Measurements from ENCODE around the gene TICAM2.
"Not testable (repeated sequence)": the region's sequence is repeated elsewhere in the genome, so short reads cannot be mapped to it uniquely, and the experiment has no call there.

TICAM2 gene

GRCh38 chr5:115601701-115602590 lies at the start of gene TICAM2:
TSS of gene TICAM2 (minus strand) at chr5:115602479. CDS start at chr5:115581256, 21,223 bp downstream.
- H3K4me3 ChIP-seq (ENCODE audit: low read length): peak within 1 kb of the TSS; percentile 49
- H3K27me3 ChIP-seq (ENCODE audit: control insufficient read depth, insufficient read depth, low read length): no peaks in the 10 kb centered on the region
- H3K4me1 ChIP-seq (ENCODE audit: control insufficient read depth, low read depth, low read length): peaks cover 4% of the 10 kb centered on the region
- no peaks in the 10 kb centered on the region for H3K36me3 ChIP-seq (ENCODE audit: control insufficient read depth, low read depth, low read length)
- no peak within 1 kb of the TSS for H3K9ac ChIP-seq (ENCODE audit: low read length)
- no peak within 1 kb of the TSS for H3K27ac ChIP-seq (ENCODE audit: low read length)
- no peaks in the 10 kb centered on the region for H3K9me3 ChIP-seq (ENCODE audit: control insufficient read depth, low read depth, low read length)

DNA sequence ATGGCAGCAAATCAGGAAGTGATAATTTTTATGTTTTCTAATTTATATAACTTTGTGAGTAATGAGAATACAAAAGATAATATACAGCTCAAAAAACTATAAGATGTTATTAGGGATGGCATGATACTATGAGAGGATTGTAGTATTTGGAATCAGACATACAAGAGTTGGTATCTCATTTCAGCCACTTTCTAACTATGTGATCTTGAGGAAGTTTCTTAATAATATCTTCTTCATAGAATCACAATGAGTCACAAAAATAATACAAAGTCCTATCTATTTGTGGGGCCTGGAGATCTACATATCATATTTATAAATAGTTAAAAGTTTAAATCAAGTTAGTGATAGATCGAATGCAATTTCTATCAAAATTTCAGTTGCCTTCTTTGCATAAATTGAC lies 47.3 kb upstream of the TICAM2 start:
- Histone ChIP-seq H3K4me1 (ENCODE audit: control insufficient read depth, low read depth, low read length) (no peaks in the 10 kb centered on the region), H3K27me3 (ENCODE audit: control insufficient read depth, insufficient read depth, low read length) (no peaks in the 10 kb centered on the region), H3K4me3 (ENCODE audit: low read length) (no peak overlapping the region), H3K27ac (ENCODE audit: low read length) (no peak overlapping the region), H3K36me3 (ENCODE audit: control insufficient read depth, low read depth, low read length) (no peaks in the 10 kb centered on the region), H3K9me3 (ENCODE audit: control insufficient read depth, low read depth, low read length) (no peaks in the 10 kb centered on the region), H3K9ac (ENCODE audit: low read length) (no peak overlapping the region)

DNA sequence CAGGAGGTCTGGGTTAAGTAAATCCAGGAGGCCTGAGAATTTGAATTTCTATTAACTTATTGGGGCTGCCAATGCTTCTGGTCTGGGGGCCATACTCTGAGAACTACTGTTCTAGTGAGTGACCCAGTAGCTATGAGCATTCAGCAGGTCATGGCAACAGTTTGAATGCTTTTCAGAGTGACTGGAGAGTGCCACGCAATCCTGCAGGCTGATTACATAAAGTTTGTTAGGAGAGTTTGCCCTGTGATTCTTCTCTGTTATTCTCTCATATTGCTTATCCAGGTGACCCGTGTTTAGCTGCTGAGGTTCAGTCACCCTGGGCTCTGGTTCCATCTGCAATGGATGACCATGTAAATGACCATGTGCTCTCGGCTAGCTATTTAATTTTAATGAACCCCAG lies 45.8 kb upstream of the TICAM2 start:
- no peaks in the 10 kb centered on the region for H3K36me3 ChIP-seq (ENCODE audit: control insufficient read depth, low read depth, low read length)
- H3K27me3 ChIP-seq (ENCODE audit: control insufficient read depth, insufficient read depth, low read length): no peaks in the 10 kb centered on the region
- no peaks in the 10 kb centered on the region for H3K4me1 ChIP-seq (ENCODE audit: control insufficient read depth, low read depth, low read length)
- H3K9me3 ChIP-seq (ENCODE audit: control insufficient read depth, low read depth, low read length): no peaks in the 10 kb centered on the region
- H3K9ac ChIP-seq (ENCODE audit: low read length): no peak overlapping the region
- H3K27ac ChIP-seq (ENCODE audit: low read length): no peak overlapping the region
- no peak overlapping the region for H3K4me3 ChIP-seq (ENCODE audit: low read length)

- H3K36me3 ChIP-seq (ENCODE audit: control insufficient read depth, low read depth, low read length); H3K27me3 ChIP-seq (ENCODE audit: control insufficient read depth, insufficient read depth, low read length); H3K9me3 ChIP-seq (ENCODE audit: control insufficient read depth, low read depth, low read length); H3K9ac ChIP-seq (ENCODE audit: low read length); H3K27ac ChIP-seq (ENCODE audit: low read length); H3K4me1 ChIP-seq (ENCODE audit: control insufficient read depth, low read depth, low read length); H3K4me3 ChIP-seq (ENCODE audit: low read length): not testable (repeated sequence)
Observed at GRCh38 chr5:115645386-115645785, 43.1 kb upstream of the TICAM2 start.

GRCh38 chr5:115644046-115644445 lies 41.8 kb upstream of the TICAM2 start:
- H3K36me3 ChIP-seq (ENCODE audit: control insufficient read depth, low read depth, low read length): no peaks in the 10 kb centered on the region
- no peaks in the 10 kb centered on the region for H3K4me1 ChIP-seq (ENCODE audit: control insufficient read depth, low read depth, low read length)
- H3K9ac ChIP-seq (ENCODE audit: low read length): no peak overlapping the region
- H3K27me3 ChIP-seq (ENCODE audit: control insufficient read depth, insufficient read depth, low read length): no peaks in the 10 kb centered on the region
- H3K9me3 ChIP-seq (ENCODE audit: control insufficient read depth, low read depth, low read length): no peaks in the 10 kb centered on the region
- no peak overlapping the region for H3K4me3 ChIP-seq (ENCODE audit: low read length)
- no peak overlapping the region for H3K27ac ChIP-seq (ENCODE audit: low read length)

GRCh38 chr5:115641948-115642347 lies 39.7 kb upstream of the TICAM2 start:
- H3K36me3 ChIP-seq (ENCODE audit: control insufficient read depth, low read depth, low read length): no peaks in the 10 kb centered on the region
- no peak overlapping the region for H3K27ac ChIP-seq (ENCODE audit: low read length)
- H3K27me3 ChIP-seq (ENCODE audit: control insufficient read depth, insufficient read depth, low read length): no peaks in the 10 kb centered on the region
- no peaks in the 10 kb centered on the region for H3K9me3 ChIP-seq (ENCODE audit: control insufficient read depth, low read depth, low read length)
- H3K4me3 ChIP-seq (ENCODE audit: low read length): no peak overlapping the region
- H3K9ac ChIP-seq (ENCODE audit: low read length): no peak overlapping the region
- H3K4me1 ChIP-seq (ENCODE audit: control insufficient read depth, low read depth, low read length): no peaks in the 10 kb centered on the region

GRCh38 chr5:115640274-115640673 lies 38.0 kb upstream of the TICAM2 start:
- H3K9me3 ChIP-seq (ENCODE audit: control insufficient read depth, low read depth, low read length): no peaks in the 10 kb centered on the region
- H3K9ac ChIP-seq (ENCODE audit: low read length): no peak overlapping the region
- no peak overlapping the region for H3K4me3 ChIP-seq (ENCODE audit: low read length)
- H3K27ac ChIP-seq (ENCODE audit: low read length): no peak overlapping the region
- H3K27me3 ChIP-seq (ENCODE audit: control insufficient read depth, insufficient read depth, low read length): no peaks in the 10 kb centered on the region
- no peaks in the 10 kb centered on the region for H3K36me3 ChIP-seq (ENCODE audit: control insufficient read depth, low read depth, low read length)
- peaks cover 15% of the 10 kb centered on the region for H3K4me1 ChIP-seq (ENCODE audit: control insufficient read depth, low read depth, low read length)

GRCh38 chr5:115639377-115639776 lies 37.1 kb upstream of the TICAM2 start:
- H3K9me3 ChIP-seq (ENCODE audit: control insufficient read depth, low read depth, low read length): no peaks in the 10 kb centered on the region
- H3K27me3 ChIP-seq (ENCODE audit: control insufficient read depth, insufficient read depth, low read length): no peaks in the 10 kb centered on the region
- H3K4me1 ChIP-seq (ENCODE audit: control insufficient read depth, low read depth, low read length): peaks cover 15% of the 10 kb centered on the region
- no peak overlapping the region for H3K4me3 ChIP-seq (ENCODE audit: low read length)
- no peak overlapping the region for H3K27ac ChIP-seq (ENCODE audit: low read length)
- no peaks in the 10 kb centered on the region for H3K36me3 ChIP-seq (ENCODE audit: control insufficient read depth, low read depth, low read length)
- no peak overlapping the region for H3K9ac ChIP-seq (ENCODE audit: low read length)

DNA sequence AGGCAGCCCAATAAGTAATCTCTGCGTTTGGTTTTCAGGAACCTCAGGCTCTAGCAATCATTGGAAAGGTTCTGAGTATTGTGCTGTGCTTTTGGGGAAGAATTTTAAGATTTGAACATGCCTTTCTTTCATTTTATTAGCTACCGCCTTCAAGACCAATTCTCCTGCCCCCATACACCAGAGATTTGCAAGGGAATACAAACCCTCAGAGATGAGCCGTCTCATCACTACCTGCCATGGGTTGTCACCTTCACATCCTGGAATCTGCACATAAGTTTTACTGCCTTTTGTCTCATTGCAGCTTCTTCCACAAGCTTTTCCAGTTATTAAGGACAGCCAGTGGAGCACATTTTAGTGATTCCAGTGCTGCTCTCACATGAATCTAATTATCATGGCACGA lies 35.2 kb upstream of the TICAM2 start:
- H3K27me3 ChIP-seq (ENCODE audit: control insufficient read depth, insufficient read depth, low read length): no peaks in the 10 kb centered on the region
- H3K4me3 ChIP-seq (ENCODE audit: low read length): no peak overlapping the region
- H3K9ac ChIP-seq (ENCODE audit: low read length): no peak overlapping the region
- no peak overlapping the region for H3K27ac ChIP-seq (ENCODE audit: low read length)
- H3K36me3 ChIP-seq (ENCODE audit: control insufficient read depth, low read depth, low read length): no peaks in the 10 kb centered on the region
- peaks cover 20% of the 10 kb centered on the region for H3K4me1 ChIP-seq (ENCODE audit: control insufficient read depth, low read depth, low read length)
- H3K9me3 ChIP-seq (ENCODE audit: control insufficient read depth, low read depth, low read length): no peaks in the 10 kb centered on the region

- H3K27ac ChIP-seq (ENCODE audit: low read length): no peak overlapping the region
- H3K27me3 ChIP-seq (ENCODE audit: control insufficient read depth, insufficient read depth, low read length): no peaks in the 10 kb centered on the region
- H3K4me1 ChIP-seq (ENCODE audit: control insufficient read depth, low read depth, low read length): peaks cover 24% of the 10 kb centered on the region
- no peak overlapping the region for H3K4me3 ChIP-seq (ENCODE audit: low read length)
- H3K36me3 ChIP-seq (ENCODE audit: control insufficient read depth, low read depth, low read length): no peaks in the 10 kb centered on the region
- H3K9ac ChIP-seq (ENCODE audit: low read length): no peak overlapping the region
- H3K9me3 ChIP-seq (ENCODE audit: control insufficient read depth, low read depth, low read length): no peaks in the 10 kb centered on the region
Observed at GRCh38 chr5:115636008-115636407, 33.7 kb upstream of the TICAM2 start.

DNA sequence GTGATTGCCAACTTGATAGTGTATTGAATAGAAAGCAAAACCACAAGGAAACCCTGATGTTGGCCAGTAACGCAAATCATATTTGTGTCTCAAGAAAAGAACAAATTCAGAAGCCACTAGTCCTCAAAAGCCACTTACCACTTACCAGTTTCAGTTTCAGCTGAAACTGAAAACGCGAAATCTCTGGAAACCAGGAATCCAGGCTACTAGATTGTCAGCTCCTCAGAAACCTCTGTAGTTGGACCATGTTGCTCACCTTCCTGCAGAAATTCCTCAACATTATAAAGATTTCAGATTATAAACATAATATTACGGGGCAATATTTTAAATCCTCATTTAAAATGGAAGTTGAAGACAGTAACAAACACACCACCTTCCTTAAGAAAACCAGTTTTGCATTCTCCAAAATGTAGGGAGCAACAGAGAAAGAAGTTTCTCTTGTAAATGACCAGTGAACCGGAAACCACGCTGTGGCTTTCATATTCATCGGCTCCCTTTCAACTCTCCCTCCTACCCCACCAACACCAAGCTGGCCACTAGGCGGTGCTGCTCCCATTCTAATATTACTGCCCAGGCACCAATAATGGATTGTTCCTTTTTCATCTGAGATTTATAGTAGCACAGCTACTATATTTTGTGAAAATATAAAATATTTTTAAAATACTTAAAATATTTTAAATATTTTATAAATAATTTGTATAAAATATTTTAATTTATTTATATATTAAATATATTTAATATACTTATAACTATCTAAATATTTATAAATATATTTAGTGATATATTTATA lies 32.3 kb upstream of the TICAM2 start:
- no peaks in the 10 kb centered on the region for H3K27me3 ChIP-seq (ENCODE audit: control insufficient read depth, insufficient read depth, low read length)
- no peaks in the 10 kb centered on the region for H3K9me3 ChIP-seq (ENCODE audit: control insufficient read depth, low read depth, low read length)
- H3K9ac ChIP-seq (ENCODE audit: low read length): peak overlapping the region; percentile 22
- H3K4me1 ChIP-seq (ENCODE audit: control insufficient read depth, low read depth, low read length): peaks cover 24% of the 10 kb centered on the region
- peak overlapping the region; percentile 38 for H3K4me3 ChIP-seq (ENCODE audit: low read length)
- peak overlapping the region; percentile 2 for H3K27ac ChIP-seq (ENCODE audit: low read length)
- no peaks in the 10 kb centered on the region for H3K36me3 ChIP-seq (ENCODE audit: control insufficient read depth, low read depth, low read length)
